ENCODE measurements around the gene IMPA2.

Gene IMPA2

GRCh38 chr18:11991021-11991795 lies 9.9 kb downstream of the IMPA2 start:
- no peak for DNase-seq

GRCh38 chr18:11992096-11992790 lies 10.9 kb downstream of the IMPA2 start:
- no peak for DNase-seq

GRCh38 chr18:11993264-11993916 lies 12.1 kb downstream of the IMPA2 start:
- DNase-seq: no peak

- no peak for DNase-seq
Measured at GRCh38 chr18:11994336-11994702, 13.0 kb downstream of the IMPA2 start.

- DNase-seq: no peak
Measured at GRCh38 chr18:11994703-11995444, 13.6 kb downstream of the IMPA2 start.

GRCh38 chr18:11995445-11996189 lies 14.3 kb downstream of the IMPA2 start:
- peak; percentile 76 for DNase-seq

DNA sequence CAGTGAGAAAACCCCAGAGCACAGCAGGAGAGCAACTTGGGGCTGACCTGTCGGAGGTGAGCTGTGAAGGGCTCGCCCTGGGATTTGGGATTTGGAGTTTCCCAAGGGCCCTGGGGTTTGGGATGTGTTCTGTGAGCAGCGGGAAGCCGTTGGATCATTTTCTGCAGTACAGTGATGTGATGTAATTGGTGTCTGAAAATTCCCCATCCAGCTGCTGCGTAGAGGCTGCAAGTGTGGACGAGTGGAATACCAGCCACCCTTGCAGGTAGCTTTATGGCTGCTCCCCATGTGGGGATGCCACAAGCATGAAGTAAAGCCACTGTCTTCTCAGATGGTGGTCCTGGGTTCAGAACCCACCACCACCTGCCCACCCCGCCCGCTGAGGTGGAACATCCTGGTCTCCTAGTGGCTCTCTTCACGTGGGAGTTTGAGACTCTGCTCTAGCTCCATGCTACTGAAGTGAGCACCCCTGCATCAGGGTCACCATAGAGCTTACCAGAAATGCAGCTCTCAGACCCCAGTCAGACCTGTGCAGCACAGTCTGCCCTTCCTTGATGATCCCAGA lies 15.0 kb downstream of the IMPA2 start:
- DNase-seq: no peak

- no peak for DNase-seq
Measured at GRCh38 chr18:11996907-11997306, 15.6 kb downstream of the IMPA2 start.

GRCh38 chr18:11997466-11997865 lies 16.2 kb downstream of the IMPA2 start:
- DNase-seq: no peak

- DNase-seq: no peak
Measured at GRCh38 chr18:11998193-11998592, 16.9 kb downstream of the IMPA2 start.

DNA sequence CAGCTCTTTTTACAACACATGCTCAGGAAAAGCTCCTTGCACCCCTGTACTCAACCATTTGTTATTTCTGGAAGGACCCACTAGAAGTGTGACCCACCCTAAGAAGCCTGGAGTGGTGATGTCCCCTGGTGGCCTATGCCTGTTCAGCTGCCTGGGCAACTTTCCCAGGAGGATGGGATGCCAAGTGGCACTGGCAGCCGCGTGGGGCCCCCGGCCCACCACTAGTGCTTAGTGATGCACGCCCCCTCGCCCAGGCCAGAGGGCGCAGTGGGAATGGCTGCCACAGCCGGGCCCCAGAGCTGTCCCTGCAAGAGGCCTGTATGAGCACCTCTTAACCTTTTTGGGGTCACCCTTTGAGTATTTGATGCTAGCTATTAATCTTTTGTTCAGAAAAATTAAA lies 18.1 kb downstream of the IMPA2 start:
- no peak for DNase-seq

GRCh38 chr18:12000072-12000659 lies 18.9 kb downstream of the IMPA2 start:
- DNase-seq: no peak

DNA sequence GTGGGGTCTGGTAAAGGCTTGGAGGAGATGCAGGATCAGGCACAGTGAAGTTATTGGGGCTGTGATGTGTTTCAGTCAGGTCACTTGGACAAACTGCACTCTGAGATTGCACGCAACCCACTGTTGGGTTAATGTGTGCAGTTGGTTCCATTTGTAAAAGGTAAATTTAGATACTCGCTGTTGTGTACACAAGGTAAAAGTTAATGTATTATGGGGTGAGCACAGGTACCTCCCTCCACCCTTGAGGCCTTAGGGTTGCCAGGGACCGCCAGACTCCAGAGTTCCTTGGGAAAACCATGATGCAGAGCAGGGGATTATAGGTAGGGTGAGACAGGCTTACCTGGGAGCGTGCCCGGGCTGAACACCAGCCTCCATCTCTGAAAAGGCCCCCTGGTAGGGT lies 20.1 kb downstream of the IMPA2 start:
- DNase-seq: no peak

- DNase-seq: no peak
Measured at GRCh38 chr18:12003894-12004293, 22.6 kb downstream of the IMPA2 start.

- DNase-seq: no peak
Measured at GRCh38 chr18:12005538-12006487, 24.5 kb downstream of the IMPA2 start.

DNA sequence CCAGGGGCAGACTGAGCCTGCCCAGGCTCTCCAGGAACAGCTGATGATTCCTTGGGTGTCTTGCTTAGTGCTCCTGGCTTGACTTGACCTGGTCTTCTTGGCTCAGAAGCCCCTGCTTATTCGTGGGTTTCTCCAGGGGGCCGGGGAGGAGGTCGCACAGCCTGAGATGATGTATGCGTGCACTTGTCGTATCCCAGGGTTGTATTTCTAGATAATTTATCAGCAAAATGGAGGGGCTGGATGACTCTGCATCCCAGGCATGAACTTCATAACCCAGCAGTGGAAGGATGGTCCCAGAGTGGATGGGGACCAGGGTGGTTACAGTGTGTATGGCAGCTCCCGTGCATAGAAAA lies 25.2 kb downstream of the IMPA2 start:
- no peak for DNase-seq

DNA sequence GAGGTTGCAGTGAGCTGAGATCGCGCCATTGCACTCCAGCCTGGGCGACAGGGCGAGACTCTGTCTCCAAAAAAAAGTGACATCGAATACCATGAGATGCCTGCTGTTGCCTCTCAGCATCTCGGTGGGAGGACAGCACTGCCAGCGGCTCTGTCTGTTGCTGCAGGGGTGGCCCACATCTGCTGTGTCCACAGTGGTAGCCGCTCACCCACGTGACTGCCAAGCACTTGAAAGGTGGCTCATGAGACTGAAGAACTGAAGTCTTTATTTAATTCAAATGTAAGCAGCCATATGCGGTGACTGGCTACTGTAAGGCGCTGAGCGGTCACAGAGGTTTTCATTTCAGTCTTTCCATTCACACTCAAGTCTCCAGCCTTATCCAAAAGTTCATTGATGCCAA lies 25.8 kb downstream of the IMPA2 start:
- no peak for DNase-seq

DNA sequence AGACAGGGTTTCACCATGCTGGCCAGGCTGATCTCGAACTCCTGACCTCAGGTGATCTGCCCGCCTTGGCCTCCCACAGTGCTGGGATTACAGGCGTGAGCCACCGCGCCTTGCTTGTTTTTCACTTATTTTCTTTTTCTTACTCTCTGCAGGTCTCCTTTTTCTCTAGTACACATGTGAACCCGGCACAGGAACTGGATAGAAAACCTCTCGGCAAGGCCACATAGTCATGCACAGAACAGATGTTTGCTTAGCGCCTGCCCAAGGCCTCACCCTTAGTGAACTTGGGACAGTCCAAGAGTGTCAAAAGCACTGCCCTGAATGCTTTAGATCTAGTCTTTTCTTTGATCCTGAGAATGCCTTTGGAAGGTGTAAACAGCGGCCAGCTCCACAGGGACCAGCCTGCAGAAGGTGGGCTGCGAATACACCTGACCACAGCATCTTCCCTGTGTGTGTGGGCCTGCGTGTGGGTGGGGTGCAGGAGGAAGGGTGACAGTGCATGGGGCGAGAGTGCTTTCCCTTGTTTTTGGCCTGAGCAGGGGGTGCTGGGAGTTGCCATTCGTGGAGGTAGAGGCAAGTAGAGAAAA lies 27.0 kb downstream of the IMPA2 start:
- no peak for DNase-seq

- DNase-seq: no peak
Measured at GRCh38 chr18:12008842-12009580, 27.7 kb downstream of the IMPA2 start.

All from GDM1 (cell line).